Psoas muscle (tissue), 8 donors: ENCODE data around the gene GNG11. TPM values are rescaled to one million over a fixed set of nuclear protein-coding genes. Genes with fewer than 3 reads are reported as not detected.

Source experiments
- ATAC-seq, 4 donors: fragments of 200-7000 bp; cut with Tn5 transposase; one replicate each; pipeline ENCODE4 v1.9.1; 2020; ENCODE audit warnings: moderate library complexity in 3 of 4, mild to moderate bottlenecking in 2 of 4
- DNase-seq, 2 donors: peaks; one replicate each; pipeline ENCODE4 v3.0.0-alpha.2; 2020
- H3K27ac ChIP-seq: fragments of 200-600 bp; one replicate; pipeline ENCODE4 v1.8.0; 2022
- H3K27me3 ChIP-seq, 3 donors: fragments of 200-600 bp in 1 of 3; one replicate each; pipeline versions ENCODE4 v1.6.1 to v1.8.0; 2013 to 2022; ENCODE audit warnings: low read length in 2 of 3, mild to moderate bottlenecking in 2 of 3, moderate library complexity in 1 of 3; ENCODE audit not compliant: insufficient read depth in 3 of 3
- H3K36me3 ChIP-seq, 2 donors: fragments of 200-600 bp in 1 of 2; one replicate each; pipeline versions ENCODE4 v1.6.1 to v1.8.0; 2013 to 2022; ENCODE audit warnings: low read depth in 1 of 2, mild to moderate bottlenecking in 1 of 2, moderate library complexity in 1 of 2; ENCODE audit not compliant: insufficient read depth in 1 of 2
- H3K4me1 ChIP-seq: fragments of 200-600 bp; one replicate; pipeline ENCODE4 v1.8.0; 2022
- H3K4me3 ChIP-seq: fragments of 200-600 bp; one replicate; pipeline ENCODE4 v1.8.0; 2022; ENCODE audit warnings: mild to moderate bottlenecking
- H3K9me3 ChIP-seq: fragments of 200-600 bp; one replicate; pipeline ENCODE4 v1.8.0; 2022
- CTCF ChIP-seq: fragments of 200-600 bp; IDR thresholded peaks from one replicate; pipeline ENCODE4 v1.8.0; 2022; ENCODE audit warnings: antibody characterized with exemption
- WGBS, 3 donors: extraction: QIAGEN DNeasy Blood & Tissue Kit; methylation state at CpG; one replicate each; pipeline versions ENCODE4 v1.1.6 to v1.1.7; 2013; 5-methylcytosine and 5-hydroxymethylcytosine counted together
- intact Hi-C, 2 donors: fragments of 100-400 bp; cut with DNase I; formaldehyde crosslinking; loops; one replicate each; pipeline versions ENCODE4 v1.11.0 to v1.14.2; 2022
- polyA plus RNA-seq, 3 donors: library from polyadenylated mRNA; stranded (reverse); fragments of 200-250 nt; gene quantifications; one replicate each; pipeline ENCODE4 v1.2.3, GENCODE V29; 2013
- total RNA-seq, 4 donors: library from RNA; stranded (reverse); fragmentation: NEBNext Ultra II Directional in 2 of 4; extraction: Animal tissue kit (Norgen Biotek cat#: 25700) in 2 of 4; gene quantifications; one replicate each; pipeline versions ENCODE4 v1.2.1 to v1.2.4, GENCODE V29; 2021 to 2023
- donor health status: healthy with polysubstance abuse.
- donor health status: DM: no; HTN: no; CAD: no; lungs with moderate emphysema.
- donor health status: Bipolar disorder and iron deficiency.
- donor health status: healthy.
- donor health status: DM: yes; HTN: yes; CAD: no.
- donor health status: DM: no; HTN: no; CAD: no.
- donor health status: DM: no; HTN: no; CAD: no.
- donor health status: DM: yes; HTN: yes; CAD: no.

GNG11 gene
- total and polyA plus RNA-seq, 7 donors = 6.3 to 15.8 (median 9.9) TPM

- Histone ChIP-seq H3K27ac (no peak overlapping the region), H3K36me3 (no peaks in the 10 kb centered on the region), H3K9me3 (no peaks in the 10 kb centered on the region), H3K27me3 (no peaks in the 10 kb centered on the region), H3K4me1 (no peaks in the 10 kb centered on the region), H3K4me3 (no peak overlapping the region)
- TF ChIP-seq CTCF = no peak
- DNase-seq (no peak), ATAC-seq (no peak)
- intact Hi-C loops = no loop called here
- WGBS, 3 donors = 22 to 66% (median 30%) methylated on average over 3 of the region's 3 CpGs
Observed at GRCh38 chr7:93945083-93945482, 23.5 kb downstream of the GNG11 start.

GRCh38 chr7:93945756-93946535, 24.4 kb downstream of the GNG11 start:
- H3K4me3 ChIP-seq = no peak overlapping the region
- no peaks in the 10 kb centered on the region for H3K4me1 ChIP-seq
- intact Hi-C loops = no loop called here
- no peaks in the 10 kb centered on the region for H3K36me3 ChIP-seq
- H3K9me3 ChIP-seq = no peaks in the 10 kb centered on the region
- WGBS, 3 donors = 76 to 80% (median 78%) methylated on average over 5 of the region's 5 CpGs
- H3K27ac ChIP-seq = no peak overlapping the region
- no peaks in the 10 kb centered on the region for H3K27me3 ChIP-seq
- DNase-seq = no peak
- ATAC-seq = no peak
- no peak for TF ChIP-seq CTCF

GRCh38 chr7:93948106-93948505, 26.6 kb downstream of the GNG11 start:
- Histone ChIP-seq H3K36me3 (no peaks in the 10 kb centered on the region), H3K4me3 (no peak overlapping the region), H3K4me1 (no peaks in the 10 kb centered on the region), H3K27ac (no peak overlapping the region), H3K27me3 (no peaks in the 10 kb centered on the region), H3K9me3 (no peaks in the 10 kb centered on the region)
- intact Hi-C loops = no loop called here
- DNase-seq (no peak), ATAC-seq (no peak)
- no peak for TF ChIP-seq CTCF
- 51 to 59% (median 52%) methylated on average over 1 of the region's 1 CpG for WGBS, 3 donors

GRCh38 chr7:93948873-93949272, 27.3 kb downstream of the GNG11 start:
- Histone ChIP-seq H3K27me3 (no peaks in the 10 kb centered on the region), H3K36me3 (no peaks in the 10 kb centered on the region), H3K27ac (no peak overlapping the region), H3K9me3 (no peaks in the 10 kb centered on the region), H3K4me1 (no peaks in the 10 kb centered on the region), H3K4me3 (no peak overlapping the region)
- WGBS, 3 donors = 42 to 63% (median 43%) methylated on average over 1 to 2 of the region's 2 CpGs
- no peak for DNase-seq
- intact Hi-C loops = no loop called here
- TF ChIP-seq CTCF = no peak
- no peak for ATAC-seq

- Histone ChIP-seq H3K27me3 (no peaks in the 10 kb centered on the region), H3K9me3 (no peaks in the 10 kb centered on the region), H3K4me1 (no peaks in the 10 kb centered on the region), H3K4me3 (no peak overlapping the region), H3K27ac (no peak overlapping the region), H3K36me3 (no peaks in the 10 kb centered on the region)
- ATAC-seq (no peak), DNase-seq (no peak)
- WGBS, 3 donors = 43 to 65% (median 44%) methylated on average over 1 of the region's 1 CpG
- intact Hi-C loops = no loop called here
- TF ChIP-seq CTCF = no peak
Observed at GRCh38 chr7:93949423-93949822, 27.9 kb downstream of the GNG11 start.
